HG02981 (cell line): ENCODE data around the gene PARD3B.

ENCODE experiments used
- ATAC-seq: cut with Tn5 transposase; IDR thresholded peaks from one replicate; pipeline ENCODE4 v1.9.1; 2021; ENCODE audit warnings: mild to moderate bottlenecking, moderate library complexity; ENCODE audit not compliant: unreplicated experiment

PARD3B gene

GRCh38 chr2:205656461-205656860 lies 1111.2 kb downstream of the PARD3B start:
- ATAC-seq = no peak

DNA sequence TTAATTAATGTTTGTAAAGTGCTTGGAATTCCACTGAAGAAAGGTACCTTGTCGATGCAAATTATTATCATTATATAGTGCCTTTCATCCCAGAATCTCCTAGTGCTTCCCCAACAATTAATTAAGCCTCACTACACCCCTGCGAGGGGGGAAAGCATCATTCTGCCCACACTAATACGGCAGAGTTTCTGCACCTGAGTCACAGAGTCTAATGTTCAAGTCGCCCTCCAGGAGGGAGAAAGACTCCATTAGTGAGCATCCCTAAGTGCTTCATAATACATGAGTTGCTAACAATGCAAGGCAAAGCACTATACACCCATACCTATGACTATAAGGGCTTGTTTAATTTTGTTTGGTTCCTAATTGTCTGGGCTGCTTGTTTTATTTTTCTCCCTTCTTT lies 1111.7 kb downstream of the PARD3B start:
- ATAC-seq = no peak

DNA sequence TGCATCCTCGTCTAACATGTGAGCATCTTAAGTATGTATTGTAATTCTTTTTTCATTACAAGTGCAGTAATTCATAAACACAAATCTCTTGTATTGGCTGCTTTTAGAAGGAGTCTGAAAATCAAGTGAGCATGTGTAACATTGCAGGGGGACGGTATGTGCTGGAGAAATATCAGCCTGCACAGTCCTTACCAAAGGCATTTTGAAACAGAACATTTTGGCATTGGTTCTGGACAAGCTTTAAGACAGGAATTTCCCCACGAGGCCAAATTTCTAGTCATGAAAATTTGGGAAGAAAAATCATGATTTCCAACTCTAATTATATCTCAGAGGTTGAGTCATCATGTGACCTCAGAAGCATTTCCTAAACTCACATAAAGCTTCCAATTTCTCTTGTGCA lies 1112.3 kb downstream of the PARD3B start:
- ATAC-seq = no peak

DNA sequence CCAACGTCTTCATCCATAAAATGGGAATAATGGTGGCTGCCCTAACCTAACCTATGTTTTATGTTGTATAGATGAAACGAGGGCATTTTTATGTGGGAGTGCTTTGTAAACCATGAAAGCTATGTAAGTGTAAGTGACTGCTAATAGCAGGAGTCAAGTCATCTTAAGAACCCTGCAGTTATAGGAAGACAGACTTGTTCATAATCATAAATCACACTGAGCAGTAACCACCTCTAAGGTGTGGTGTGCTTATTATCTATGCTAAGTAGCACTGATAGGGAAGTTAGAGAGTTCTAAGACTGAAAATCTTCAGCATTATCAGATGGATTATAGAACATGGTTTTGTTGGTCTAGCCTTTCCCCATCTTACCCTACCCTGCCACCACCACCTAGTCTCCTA lies 1112.8 kb downstream of the PARD3B start:
- ATAC-seq = no peak

DNA sequence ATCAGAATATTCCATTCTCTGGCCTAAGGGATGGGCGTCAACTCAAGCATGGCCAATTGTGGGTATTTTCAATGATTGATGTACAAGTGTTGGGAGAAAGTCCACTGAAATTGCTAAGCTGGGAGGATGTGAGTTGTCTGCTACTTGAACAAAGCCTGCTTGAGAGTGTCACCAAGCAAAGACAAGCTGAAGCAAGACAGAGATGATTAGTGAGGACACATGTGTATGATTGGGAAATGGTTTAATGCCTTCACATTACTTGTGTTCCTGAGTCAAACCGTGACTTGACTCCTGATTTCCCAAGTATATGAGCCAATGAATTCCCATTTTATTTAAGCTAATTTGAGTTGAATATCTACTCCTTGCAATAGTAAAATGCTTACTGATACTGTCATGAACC lies 1113.3 kb downstream of the PARD3B start:
- ATAC-seq = no peak

- ATAC-seq = no peak
Observed at GRCh38 chr2:205659922-205660321, 1114.6 kb downstream of the PARD3B start.

DNA sequence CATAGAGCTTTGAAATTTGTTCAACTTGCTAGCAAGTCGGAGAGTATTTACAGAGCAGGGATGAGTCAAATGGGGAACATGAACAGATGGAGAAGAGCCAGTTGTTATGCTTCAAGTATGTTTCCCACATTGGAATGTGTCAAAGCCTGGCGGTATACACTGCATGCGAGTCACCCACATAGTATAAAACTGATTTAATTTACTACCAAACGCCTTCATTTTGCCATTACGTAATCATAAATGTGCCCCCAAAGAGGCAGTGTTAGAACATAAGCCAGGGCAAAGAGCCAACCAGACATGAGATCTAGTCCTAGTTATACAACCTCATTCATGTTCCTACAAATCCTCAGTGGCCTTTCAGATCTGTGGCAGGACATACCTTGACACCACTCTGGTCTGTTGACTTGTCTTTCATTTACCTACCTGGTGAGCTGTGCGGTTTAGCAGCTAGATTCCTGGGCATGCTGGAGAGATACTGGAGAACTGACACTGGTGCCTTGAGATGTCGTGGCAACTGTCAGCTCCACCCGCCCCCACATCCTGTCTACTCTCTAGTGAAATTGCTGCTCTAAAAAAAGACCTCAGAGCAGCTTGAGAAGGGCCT lies 1115.3 kb downstream of the PARD3B start:
- ATAC-seq = no peak

- ATAC-seq = no peak
Observed at GRCh38 chr2:205661281-205661680, 1116.0 kb downstream of the PARD3B start.

DNA sequence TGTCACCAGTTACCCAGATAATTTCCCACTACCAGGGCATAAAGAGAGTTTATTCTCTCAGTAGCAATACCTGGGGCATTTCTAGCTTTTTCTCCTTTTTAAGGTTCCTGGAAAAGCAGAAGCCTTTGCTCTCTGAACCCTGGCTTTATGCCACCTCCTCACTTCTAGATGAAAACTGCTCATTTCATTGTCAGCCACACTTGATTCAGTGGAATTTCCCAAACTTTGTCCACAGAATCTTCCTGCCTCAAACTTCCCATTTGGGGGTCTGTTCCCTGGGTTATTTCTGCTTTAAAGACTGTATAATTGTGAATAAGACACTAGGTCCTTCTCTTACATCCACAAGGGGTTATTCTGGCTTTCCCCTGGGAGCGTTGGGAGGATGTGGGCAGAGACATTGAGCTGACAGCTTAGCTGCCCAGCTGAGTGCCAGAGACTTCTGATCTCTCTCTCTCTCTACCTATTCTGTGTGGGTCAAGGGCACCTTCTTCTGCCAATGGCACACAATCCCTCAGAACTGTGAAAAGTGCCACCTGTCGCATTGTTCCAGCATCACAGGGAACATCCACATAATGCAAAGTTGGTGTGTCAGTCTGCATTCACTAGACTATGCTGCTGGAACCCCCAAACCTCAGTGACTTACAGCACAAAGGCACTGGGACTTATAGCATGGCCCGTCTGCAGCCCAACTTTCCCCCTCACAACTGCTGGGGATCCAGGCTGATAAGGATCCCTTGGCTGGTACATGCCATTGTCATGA lies 1117.1 kb downstream of the PARD3B start:
- ATAC-seq = no peak

GRCh38 chr2:205665791-205666190 lies 1120.5 kb downstream of the PARD3B start:
- ATAC-seq = no peak
